K562 (cell line): ENCODE data around the gene FANCG. TPM values are rescaled to one million over a fixed set of nuclear protein-coding genes. Genes with fewer than 3 reads are reported as not detected.
A peak's percentile ranks its signal among the peaks of the same experiment; 100 is the strongest.

Source experiments
- ARID4B ChIP-seq: sonication (generic); formaldehyde crosslinking; IDR thresholded peaks from 2 replicates; pipeline ENCODE4 v1.8.0; 2022; ENCODE audit warnings: mild to moderate bottlenecking, missing genetic modification reagents
- GATAD2B ChIP-seq: fragments of 450-650 bp; IDR thresholded peaks from 2 replicates; pipeline ENCODE4 v1.6.1; 2017; ENCODE audit warnings: mild to moderate bottlenecking, borderline replicate concordance
- HNRNPK ChIP-seq: fragments of 200-400 bp; formaldehyde crosslinking; IDR thresholded peaks from one replicate; pipeline ENCODE4 v1.6.1; 2018; ENCODE audit warnings: mild to moderate bottlenecking, low read depth, low read length; ENCODE audit not compliant: poor library complexity, severe bottlenecking
- KLF16 ChIP-seq: IDR thresholded peaks from 2 replicates; pipeline ENCODE4 v1.6.1; 2016; ENCODE audit warnings: antibody characterized with exemption
- NBN ChIP-seq: fragments of 450-650 bp; IDR thresholded peaks from 2 replicates; pipeline ENCODE4 v1.6.1; 2016; ENCODE audit warnings: low read depth, mild to moderate bottlenecking
- SREBF2 ChIP-seq: sonication (generic); formaldehyde crosslinking; IDR thresholded peaks from 2 replicates; pipeline ENCODE4 v1.4.0; 2020; ENCODE audit warnings: mild to moderate bottlenecking, missing genetic modification reagents
- U2AF1 ChIP-seq: fragments of 200-400 bp; formaldehyde crosslinking; optimal IDR thresholded peaks from 2 replicates; pipeline ENCODE3; 2017; ENCODE audit warnings: mild to moderate bottlenecking, low read depth, low read length, moderate library complexity
- polyA plus RNA-seq, 8 experiments: library from polyadenylated mRNA; depleted of rRNA in 4 of 8; stranded (reverse) in 5 of 8; unstranded in 3 of 8; fragments of >200 nt; fragmentation: Nextera tagmentation in 2 of 8; fragmentation: Illumina TruSeq in 1 of 8; extraction: Ambion mirVana in 2 of 8; extraction: Trizol in 1 of 8; gene quantifications; 2 replicates each; pipeline versions ENCODE4 v1.2.1 to v1.2.3, GENCODE V29; 2011 to 2014; ENCODE audit warnings: inconsistent platforms in 1 of 8, missing spikeins in 1 of 8
- total RNA-seq, 7 experiments: library from RNA; depleted of rRNA in 6 of 7; stranded (reverse); fragments of >200 nt in 6 of 7; fragmentation: Illumina TruSeq in 2 of 7; extraction: Trizol in 2 of 7; gene quantifications; 2 replicates each; pipeline versions ENCODE4 v1.2.1 to v1.2.3, GENCODE V29; 2011 to 2021; ENCODE audit warnings: low replicate concordance in 1 of 7
- TF ChIP-seq, protein P1 (sequence below): conservative IDR thresholded peaks from 2 replicates; pipeline ENCODE4 v1.6.1; 2011; ENCODE audit warnings: low read depth, mild to moderate bottlenecking, low read length; ENCODE audit not compliant: control insufficient read depth
- TF ChIP-seq, protein P2 (sequence below), 2 experiments: IDR thresholded peaks in 1 of 2; conservative IDR thresholded peaks in 1 of 2; 2 replicates each; pipeline ENCODE4 v1.6.1; 2016; ENCODE audit warnings: low read depth in 2 of 2, mild to moderate bottlenecking in 1 of 2, missing compliant biosample characterization in 1 of 2, missing genetic modification characterization in 1 of 2, moderate library complexity in 1 of 2
- TF ChIP-seq, protein P3 (sequence below): fragments of 250-450 bp; sonication (Bioruptor Pico); IDR thresholded peaks from 2 replicates; pipeline ENCODE4 v1.8.0; 2021; ENCODE audit warnings: moderate library complexity, mild to moderate bottlenecking, inconsistent platforms

FANCG gene
- total and polyA plus RNA-seq, 9 of the 15 experiments (the other 6 are each of a cell fraction or from before 2014, with no cell fraction given) = 7.5 to 43.9 (median 31.0) TPM

DNA sequence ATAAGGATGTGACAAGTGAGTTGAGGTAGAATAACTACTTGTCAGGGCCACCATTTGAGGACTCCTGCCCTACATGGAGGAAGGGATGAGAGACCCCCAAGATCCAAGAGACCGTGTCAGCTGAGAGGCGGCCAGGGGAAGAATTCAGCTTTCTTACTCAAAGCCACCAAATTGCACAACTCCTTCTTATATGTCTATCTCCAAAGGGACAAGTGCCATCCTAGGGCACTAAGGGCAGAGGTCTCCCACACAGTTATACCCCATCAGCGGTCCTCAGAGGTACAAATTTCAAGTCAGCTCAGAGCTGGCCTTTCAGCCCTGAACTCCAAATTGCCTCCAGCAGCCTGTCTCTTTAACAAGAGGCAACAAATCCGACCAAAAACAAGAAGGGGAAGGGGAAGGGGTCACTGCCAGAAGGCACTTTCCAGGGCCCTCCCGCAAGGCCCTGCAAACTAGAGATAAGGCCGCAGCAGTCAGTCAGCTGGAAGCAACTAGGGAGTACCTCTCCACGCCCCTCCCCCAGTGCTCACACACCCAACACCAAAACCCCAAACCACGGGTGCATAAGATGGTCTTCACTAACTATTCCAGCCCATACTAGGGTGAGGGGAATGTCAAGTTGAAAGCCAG is 29.3 kb upstream of the FANCG start (continued):
- TF ChIP-seq, protein P1, sequence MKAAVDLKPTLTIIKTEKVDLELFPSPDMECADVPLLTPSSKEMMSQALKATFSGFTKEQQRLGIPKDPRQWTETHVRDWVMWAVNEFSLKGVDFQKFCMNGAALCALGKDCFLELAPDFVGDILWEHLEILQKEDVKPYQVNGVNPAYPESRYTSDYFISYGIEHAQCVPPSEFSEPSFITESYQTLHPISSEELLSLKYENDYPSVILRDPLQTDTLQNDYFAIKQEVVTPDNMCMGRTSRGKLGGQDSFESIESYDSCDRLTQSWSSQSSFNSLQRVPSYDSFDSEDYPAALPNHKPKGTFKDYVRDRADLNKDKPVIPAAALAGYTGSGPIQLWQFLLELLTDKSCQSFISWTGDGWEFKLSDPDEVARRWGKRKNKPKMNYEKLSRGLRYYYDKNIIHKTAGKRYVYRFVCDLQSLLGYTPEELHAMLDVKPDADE = peak; percentile 82
- no peak for TF ChIP-seq SREBF2 (CRISPR knock-in tag)
- TF ChIP-seq NBN = peak; percentile 85
- TF ChIP-seq U2AF1 = no peak
- TF ChIP-seq HNRNPK = no peak
- TF ChIP-seq, protein P2, sequence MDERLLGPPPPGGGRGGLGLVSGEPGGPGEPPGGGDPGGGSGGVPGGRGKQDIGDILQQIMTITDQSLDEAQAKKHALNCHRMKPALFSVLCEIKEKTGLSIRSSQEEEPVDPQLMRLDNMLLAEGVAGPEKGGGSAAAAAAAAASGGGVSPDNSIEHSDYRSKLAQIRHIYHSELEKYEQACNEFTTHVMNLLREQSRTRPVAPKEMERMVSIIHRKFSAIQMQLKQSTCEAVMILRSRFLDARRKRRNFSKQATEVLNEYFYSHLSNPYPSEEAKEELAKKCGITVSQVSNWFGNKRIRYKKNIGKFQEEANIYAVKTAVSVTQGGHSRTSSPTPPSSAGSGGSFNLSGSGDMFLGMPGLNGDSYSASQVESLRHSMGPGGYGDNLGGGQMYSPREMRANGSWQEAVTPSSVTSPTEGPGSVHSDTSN (CRISPR knock-in tag; IDR thresholded peaks at IDR 0.05; ENCODE audit: low read depth) = no peak
- TF ChIP-seq, protein P2 (tag; conservative IDR thresholded peaks at IDR 0.05; ENCODE audit: low read depth) = peak; percentile 78
- peak; percentile 44; the same call in 1 of the 2 replicates for TF ChIP-seq ARID4B (CRISPR knock-in tag)
- TF ChIP-seq, protein P3, sequence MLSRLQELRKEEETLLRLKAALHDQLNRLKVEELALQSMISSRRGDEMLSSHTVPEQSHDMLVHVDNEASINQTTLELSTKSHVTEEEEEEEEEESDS (CRISPR knock-in tag) = no peak
- TF ChIP-seq GATAD2B = peak; percentile 50; the same call in 1 of the 2 replicates
- TF ChIP-seq KLF16 = peak; percentile 95
